Activated CD8-positive, alpha-beta memory T cell treated with anti-CD3 and anti-CD28 coated beads, Interleukin-2, amount 50 U/mL, for 48 hours (primary cell): Measurements from ENCODE around the gene CFAP119.

Source experiments
- DNase-seq: peaks from one replicate; pipeline ENCODE4 v3.0.0-alpha.2; 2020

Gene CFAP119

DNA sequence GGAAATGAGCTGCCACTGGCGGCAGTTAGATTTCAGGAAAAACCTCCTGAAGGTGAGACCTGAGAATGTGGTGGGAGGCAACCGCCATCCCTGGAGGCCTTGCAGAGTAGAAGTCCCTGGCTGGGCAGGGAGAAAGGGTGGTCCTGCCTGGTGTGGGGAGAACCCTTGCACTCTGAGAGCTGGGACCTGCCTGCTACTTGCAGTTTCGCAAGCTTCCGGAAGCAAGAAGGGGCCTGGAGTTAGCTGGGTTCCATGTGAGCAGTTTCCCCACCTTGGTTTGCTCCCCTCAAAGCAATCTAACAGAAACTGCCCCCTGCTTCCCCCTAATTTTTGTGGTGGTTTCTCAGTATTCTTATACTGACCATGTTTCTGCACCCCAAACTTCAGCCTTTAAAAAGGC lies 18.7 kb upstream of the CFAP119 start:
- no peak for DNase-seq

DNA sequence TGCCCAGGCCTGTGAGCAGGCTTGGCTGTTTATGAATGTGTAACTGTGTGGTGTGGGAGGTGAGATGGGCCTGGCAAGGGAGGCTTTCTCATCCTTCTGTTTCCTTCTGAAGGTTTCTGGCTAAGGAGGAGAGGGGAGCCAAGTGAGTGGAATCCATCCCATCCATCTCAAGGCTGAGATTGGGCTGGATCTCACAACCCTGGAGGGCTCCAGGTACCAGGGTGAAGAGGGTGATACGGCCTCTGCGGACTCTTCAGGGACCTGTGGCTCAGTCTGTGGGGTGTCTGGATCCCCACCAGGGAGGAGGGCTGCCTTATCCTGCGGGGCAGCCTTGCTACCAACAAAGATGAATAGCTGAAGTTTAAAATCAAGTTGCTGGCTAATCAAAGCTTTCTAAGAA lies 18.2 kb upstream of the CFAP119 start:
- no peak for DNase-seq

DNA sequence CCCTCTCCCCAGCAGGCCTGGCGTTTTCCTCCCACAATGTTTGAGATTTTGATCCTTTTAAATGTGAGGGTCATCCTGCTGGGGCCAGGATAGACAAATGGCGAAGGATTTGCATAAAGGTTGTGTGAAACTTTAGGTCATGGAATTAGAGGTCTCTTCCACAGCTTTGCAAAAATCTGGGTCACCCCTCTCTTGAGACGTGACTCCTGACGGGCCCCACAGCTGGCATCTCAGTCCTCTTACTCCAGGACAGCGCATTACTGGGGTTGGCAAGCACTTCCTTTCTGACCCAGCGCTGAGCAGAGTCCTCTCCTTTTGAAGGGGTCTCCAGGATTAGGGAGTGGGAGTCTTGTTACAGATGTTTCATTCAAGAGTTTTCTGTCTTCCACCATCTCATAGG lies 17.7 kb upstream of the CFAP119 start:
- no peak for DNase-seq

DNA sequence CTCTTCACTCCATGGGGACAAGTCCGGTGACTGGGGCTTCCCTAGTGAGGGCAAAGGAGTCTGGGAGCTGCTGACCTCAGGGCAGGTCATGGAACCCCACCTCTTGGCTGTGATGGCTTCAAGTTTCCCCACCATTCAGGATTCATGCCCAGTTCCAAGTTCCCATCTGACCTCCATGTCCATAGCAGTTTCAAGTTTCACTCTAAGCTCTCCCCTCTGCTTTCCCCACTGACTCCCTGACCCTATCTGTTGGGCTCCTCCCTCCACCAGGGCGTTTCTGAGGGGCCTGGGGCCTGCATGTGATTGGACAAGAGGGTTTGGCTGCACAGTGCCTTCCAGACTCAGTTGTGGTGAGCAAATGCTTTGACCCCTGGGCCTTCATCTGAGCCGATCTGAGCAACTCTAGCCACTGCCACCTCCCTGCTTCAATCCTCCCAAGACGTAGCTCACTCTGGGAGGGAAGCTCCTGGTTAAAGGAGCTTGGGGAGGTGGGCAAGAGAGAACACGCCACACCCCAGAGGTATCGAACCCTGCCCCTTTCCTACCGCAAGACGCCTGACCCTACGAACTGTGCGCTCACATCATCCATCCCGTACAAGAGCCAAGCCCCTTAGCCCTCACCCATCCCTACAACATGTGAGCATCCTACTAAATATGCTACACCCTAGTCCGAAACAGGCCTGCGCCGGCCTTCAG lies 16.8 kb upstream of the CFAP119 start:
- no peak for DNase-seq

DNA sequence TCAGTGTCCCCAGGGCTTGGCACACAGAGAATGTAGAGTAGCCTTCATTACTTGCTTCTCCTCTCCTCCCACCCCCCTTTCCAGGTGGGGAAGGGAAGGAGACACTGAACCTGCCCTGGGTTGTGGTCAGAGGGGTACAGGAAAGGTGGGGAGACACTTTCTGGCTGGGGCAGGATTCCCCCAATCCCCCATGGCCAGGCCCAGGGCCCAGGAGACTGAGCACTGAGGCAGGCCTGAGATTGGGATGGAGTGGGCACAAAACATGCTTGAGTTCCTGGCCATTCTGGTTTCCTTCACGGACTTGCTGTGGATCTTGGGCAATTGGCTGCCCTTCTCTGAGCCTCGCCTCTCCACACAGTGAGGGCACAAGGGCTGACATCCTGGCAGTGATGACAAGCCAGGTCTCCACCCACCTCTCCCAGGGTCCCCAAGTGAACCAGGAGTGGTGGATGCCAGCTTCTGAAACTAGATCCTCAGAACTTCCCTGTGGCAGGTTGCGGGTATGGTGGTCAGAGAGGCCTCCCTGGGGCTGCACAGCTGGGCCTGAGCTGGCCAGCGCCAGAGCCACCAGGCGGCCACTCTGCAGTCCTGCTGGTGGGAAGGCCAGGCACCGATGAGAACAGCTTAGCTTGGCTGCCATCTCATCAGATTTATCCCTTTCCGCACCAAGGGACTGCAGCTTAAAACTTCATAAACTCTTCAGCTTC lies 15.9 kb upstream of the CFAP119 start:
- DNase-seq, result no peak

DNA sequence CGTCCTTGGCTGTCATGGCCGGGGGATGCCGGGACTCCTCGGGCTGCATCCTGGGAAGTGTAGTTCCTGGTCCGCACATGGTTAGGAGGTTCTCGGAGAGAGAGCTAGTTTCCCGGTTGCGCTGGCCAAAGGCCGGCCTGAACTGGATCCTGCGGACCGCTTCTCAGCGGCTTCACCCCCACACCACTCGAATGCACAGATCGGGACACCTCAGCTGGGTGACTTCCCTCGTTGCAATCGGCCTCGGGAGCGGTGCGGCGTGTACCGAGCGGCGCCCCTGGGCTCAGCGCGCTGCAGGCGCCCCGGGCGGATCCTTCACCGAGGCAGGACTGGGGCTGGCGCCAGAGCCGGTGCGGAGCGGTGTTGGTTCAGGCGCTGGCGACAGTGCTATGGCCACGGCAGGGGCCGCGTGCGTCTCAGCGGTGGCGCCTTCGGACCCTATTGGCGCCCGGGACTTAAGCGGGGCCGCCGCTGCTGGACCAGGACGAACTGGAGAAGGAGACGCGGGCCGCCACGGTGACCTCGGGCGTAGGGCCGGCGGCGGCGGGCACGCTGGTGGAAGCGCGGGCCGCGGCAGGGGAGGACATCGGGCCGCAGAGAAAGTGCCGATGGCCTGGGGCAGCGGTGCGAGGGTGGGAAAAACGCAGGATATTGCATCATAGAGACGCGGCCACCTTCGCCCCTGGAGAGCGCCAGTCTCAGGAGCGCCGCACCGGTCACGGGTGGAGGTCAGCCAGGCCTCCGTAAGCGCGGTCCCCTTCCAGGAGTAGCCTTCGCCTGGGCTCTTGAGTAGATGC lies 13.7 kb upstream of the CFAP119 start:
- DNase-seq, result peak; percentile 82

DNA sequence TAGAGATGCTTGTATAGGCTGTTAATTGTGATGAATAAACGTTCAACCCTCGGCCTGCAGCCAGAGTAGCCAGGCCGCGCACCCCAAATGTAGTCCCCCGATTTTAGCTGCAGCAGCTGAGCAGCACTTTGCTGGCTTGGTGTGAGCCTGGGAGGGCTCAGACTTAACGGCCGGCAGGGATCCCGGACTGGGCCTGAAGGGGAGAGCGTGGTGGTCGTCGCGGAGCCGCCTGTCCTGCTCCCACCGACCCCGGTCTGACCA lies 13.2 kb upstream of the CFAP119 start:
- DNase-seq, result no peak

DNA sequence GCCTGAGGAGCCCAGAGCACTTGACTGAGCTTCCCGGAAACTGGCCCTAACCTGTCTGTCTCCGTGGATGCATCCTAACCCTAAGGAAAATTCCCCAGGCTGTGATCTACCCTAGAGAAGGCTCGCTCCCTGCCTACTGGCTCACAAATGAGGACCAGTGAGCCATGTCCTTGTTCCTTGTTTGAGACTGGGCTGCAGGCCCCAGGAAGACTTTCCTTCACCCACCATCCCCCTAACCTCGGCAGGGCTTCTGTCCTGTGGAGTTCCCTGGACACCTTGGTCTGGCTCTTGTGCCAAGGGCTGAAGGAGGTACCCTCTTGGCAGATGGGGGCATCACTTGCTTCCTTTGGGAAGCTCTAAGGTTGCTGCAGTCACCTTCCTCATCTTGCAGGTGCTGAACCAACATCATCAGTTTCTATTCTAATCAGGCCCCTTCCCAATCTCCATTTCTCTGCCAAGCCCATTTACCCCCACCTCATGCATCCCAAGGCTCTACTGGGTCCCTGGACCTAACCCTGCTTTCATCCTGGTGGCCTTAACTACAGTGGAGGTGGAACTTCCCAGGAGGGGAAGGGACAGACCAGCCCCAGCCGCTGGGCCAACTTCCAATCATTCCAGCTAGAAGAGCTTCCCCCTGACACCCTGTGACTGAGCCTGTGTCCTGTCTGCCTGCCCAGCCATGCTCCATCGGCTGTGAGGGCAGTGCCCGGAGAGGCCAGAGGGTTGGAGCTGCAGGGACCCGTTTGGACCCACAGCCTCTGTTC lies 12.7 kb upstream of the CFAP119 start:
- DNase-seq, result no peak

DNA sequence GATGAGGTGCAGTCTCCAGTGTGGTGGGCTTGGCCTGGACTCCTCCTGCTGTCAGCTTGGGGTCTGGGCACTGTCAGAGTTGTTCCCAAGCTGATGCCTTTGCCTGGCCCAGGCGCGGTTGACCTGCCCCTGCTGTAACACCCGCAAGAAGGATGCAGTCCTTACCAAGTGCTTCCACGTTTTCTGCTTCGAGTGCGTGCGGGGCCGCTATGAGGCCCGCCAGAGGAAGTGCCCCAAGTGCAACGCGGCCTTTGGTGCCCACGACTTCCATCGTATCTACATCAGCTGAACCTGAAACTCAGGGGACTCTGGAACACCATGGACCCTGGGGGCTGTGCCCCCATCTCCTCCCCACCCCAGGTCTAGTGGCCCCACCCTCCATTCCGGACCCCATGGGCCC lies 12.0 kb upstream of the CFAP119 start:
- no peak for DNase-seq

DNA sequence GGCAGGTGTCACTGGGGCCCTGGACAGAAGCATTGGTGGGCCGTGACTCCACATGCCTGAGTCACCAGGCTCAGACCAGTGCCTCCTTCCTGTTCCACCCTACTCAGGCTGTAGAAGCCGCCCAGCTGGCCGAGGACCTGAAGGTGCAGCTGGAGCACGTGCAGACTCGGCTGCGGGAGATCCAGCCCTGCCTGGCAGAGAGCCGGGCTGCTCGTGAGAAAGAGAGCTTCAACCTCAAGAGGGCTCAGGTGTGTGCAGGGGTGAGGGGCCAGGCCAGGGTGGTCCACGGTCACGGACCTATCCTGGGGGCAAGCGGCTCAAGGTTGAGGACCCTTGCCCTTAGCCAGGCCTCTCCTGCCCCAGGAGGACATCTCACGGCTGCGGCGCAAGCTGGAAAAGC lies 9.9 kb upstream of the CFAP119 start:
- no peak for DNase-seq

DNA sequence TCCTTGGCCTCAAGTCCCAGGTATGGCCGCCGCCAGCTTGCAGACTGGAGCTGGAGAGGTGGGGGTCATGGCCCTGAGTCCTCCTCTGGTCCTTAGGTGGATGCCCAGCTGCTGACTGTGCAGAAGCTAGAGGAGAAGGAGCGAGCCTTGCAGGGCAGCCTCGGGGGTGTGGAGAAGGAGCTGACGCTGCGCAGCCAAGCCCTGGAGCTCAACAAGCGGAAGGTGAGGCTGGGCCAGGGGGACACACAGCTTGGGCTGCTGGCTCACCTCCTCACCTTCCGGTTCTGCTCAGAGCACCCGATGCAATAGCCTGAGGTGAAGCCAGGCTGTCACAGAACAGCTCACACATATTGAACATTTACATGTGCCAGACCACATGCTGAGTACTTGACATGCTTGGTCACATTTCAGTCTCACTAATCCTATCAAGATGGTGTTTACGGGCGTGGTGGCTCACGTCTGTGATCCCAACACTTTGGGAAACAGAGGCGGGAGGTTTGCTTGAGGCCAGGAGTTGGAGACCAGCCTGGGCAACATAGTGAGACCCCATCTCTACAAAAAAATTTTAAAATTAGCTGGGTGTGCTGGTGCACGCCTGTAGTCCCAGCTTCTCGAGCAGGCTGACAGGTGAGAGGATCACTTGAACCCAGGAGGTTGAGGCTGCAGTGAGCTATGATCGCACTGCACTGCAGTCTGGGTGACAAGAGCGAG lies 7.7 kb upstream of the CFAP119 start:
- DNase-seq, result no peak

DNA sequence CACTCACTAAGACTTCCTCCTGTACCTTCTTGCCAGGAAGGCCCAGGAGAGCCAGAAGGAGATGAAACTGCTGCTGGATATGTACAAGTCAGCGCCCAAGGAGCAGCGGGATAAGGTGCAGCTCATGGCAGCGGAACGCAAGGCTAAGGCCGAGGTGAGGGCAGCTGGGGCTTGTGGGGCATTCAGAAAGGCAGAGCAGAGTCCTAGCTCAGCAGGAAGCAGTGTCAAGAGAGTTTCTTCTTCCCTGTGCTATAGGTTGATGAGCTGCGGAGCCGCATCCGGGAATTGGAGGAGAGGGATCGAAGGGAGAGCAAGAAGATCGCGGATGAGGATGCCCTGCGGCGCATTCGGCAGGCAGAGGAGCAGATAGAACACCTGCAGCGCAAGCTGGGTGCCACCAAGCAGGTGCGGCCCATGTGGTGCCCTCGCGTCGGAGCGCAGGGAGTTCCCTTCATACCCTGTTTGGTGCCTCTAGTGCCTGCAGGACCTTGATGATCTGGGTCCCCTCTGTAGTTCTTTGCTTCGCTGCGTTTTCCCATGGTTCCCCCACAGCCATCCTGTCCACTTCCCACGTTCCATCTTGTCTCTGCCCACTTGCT lies 6.8 kb upstream of the CFAP119 start:
- no peak for DNase-seq

DNA sequence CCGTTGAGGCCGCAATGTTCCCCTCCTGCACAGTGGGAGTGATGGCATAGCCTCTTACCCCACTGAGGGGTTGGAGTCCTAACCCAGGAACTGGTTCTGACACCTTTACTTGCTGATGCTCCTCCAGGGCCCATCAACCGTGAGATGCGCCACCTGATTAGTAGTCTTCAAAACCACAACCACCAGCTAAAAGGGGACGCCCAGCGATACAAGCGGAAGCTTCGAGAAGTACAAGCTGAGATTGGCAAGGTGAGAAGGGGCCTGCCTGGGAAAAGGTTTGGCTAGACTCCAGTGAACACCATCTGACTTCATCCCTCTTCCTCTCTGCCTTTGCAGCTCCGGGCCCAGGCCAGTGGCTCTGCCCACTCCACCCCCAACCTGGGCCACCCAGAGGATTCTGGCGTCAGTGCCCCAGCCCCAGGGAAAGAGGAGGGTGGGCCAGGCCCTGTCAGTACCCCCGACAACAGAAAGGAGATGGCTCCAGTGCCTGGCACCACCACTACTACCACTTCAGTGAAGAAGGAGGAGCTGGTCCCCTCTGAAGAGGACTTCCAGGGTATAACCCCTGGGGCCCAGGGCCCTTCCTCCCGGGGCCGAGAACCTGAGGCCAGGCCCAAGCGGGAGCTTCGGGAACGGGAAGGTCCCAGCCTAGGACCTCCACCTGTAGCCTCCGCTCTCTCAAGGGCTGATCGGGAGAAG lies 6.1 kb upstream of the CFAP119 start:
- no peak for DNase-seq

DNA sequence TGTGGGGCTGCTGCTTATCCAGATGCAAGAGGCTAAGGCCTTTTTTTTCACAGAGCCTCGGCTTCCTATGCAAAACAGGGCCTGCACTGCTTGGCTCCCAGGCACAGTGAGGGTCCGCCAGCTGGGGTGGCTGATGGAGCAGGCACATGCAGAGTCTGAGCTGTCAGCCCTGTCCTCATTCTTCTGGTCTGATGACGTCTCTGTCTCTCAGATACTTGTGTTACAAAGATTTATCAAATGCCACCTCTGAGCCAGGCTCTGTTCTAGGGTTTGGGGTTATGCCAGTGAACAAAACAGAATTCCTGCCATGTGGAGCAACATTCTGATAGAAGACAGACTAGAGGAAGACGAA lies 5.0 kb upstream of the CFAP119 start:
- no peak for DNase-seq

DNA sequence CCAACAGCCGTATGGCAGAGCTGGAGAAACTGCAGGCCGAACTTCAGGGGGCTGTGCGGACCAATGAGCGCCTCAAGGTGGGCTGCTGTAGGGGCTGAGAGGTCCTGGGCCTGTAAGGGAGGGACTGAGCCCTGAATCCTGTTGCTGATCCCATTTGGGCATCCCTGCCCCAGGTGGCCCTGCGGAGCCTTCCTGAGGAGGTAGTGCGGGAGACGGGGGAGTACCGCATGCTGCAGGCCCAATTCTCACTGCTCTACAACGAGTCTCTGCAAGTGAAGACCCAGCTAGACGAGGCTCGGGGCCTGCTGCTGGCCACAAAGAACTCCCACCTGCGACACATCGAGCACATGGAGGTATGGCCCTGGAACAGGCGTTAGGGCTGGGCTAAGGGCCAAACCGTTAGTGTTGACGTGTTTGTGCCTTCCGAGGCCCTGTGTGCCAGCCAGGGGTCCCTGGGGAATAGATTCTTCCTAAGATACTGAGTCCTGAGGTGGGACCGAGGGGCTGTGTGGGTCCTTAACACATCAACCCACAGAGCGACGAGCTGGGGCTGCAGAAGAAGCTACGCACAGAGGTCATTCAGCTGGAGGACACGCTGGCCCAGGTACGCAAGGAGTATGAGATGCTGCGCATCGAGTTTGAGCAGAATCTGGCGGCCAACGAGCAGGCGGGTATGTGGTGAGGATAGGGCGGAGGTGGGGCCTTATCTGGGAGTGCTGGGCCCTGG lies 4.5 kb upstream of the CFAP119 start:
- no peak for DNase-seq

DNA sequence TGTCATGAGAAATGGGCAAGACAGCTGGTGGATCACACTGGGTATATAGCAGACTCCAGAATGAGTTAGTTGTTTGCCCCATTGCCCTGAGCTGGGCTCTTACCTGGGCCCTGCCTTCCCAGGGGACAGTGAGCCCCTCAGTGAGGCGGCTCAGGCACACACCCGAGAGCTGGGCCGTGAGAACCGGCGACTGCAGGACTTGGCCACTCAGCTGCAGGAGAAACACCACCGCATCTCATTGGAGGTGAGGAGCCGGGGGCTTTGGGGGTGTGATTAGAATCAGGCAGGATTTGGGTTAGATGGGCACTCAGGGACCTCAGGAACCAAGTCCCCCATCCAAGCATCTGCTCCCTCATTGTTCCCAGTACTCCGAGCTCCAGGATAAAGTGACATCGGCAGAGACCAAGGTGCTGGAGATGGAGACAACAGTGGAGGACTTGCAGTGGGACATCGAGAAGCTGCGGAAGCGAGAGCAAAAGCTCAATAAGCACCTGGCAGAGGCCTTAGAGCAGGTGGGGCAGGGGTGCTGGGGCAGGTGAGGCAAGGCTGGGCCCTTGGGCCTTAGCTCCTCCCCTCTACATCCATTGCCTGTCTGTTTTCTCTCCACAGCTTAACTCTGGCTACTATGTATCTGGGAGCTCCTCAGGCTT lies 3.1 kb upstream of the CFAP119 start:
- no peak for DNase-seq

DNA sequence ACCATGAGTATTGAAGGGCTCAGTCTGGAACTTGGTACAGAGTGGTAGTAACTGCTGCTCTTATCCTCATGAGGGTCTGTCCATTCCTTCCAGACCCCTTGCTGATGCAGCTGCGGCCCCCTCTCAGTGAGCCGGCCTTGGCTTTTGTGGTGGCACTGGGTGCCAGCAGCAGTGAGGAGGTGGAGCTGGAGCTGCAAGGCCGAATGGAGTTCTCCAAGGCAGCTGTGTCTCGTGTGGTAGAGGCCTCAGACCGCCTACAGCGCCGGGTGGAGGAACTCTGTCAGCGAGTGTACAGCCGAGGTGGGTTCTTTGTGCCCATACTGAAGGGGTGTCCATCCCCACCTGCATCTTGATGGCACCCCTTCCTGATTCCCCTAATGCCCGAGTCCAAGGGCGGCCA lies 2.2 kb upstream of the CFAP119 start:
- no peak for DNase-seq

DNA sequence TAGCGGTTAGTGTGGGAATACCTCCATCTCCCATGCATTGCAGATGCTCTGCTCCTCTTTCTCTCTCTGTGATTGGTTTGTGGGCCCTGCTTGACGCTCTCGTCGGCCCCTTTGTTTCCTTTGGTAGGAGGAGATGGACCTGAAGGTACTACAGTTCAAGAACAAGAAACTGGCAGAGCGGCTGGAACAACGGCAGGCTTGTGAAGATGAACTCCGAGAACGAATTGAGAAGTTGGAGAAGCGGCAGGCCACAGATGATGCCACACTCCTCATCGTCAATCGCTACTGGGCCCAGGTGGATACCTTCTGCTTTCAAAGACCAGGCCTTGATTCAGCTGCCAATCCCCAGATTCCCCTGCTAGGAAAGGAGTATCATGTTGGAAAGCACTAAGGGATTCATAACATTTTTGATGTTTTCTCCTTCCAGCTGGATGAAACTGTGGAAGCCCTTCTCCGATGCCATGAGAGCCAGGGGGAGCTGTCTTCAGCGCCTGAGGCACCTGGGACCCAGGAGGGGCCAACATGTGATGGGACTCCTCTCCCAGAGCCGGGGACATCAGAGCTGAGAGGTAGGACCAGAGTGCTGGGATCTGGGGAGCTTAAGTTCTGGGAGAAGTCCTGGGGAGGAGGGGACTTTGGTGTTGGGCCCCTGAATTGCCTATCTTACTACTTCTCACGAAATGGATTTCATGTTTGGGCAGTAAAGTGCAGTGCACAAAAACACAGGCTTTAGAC lies 1.3 kb upstream of the CFAP119 start:
- DNase-seq, result no peak

DNA sequence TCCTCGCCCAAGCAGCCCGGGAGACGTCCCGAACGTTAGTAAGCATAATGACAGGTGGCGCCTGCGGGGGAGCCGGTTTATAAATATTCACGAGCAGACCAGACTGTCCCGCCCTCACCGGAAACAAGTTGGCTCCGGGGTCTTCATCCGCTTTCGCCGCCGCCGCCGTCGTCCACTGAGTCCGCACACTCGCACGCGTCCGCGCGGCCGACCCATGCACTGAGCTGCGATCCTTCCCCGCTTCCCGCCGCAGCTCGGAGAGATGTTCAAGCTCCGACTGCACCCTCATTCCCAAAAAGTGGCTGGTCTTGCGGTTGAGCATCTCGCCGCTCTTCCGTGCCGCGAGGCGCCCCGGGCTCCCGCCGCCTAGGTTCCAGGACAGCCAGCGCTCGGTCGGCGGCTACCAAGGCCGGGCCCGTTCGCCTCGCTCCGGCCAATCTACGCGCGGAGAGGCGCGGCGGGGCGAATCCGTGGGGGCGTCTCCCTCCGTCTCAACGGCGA lies 385 bp downstream of the CFAP119 start:
- peak; percentile 74 for DNase-seq
